Fibroblast of lung (primary cell): Measurements from ENCODE around the gene OBSL1. TPM values are rescaled to one million over a fixed set of nuclear protein-coding genes. Genes with fewer than 3 reads are reported as not detected.

Experiments used
- DNase-seq, 2 donors: peaks; one replicate each; pipeline versions ENCODE4 v3.0.0 to v3.0.0-alpha.2; 2010; ENCODE audit warnings: low read depth in 2 of 2
- H2AFZ ChIP-seq: 2 replicates; pipeline ENCODE4 v1.5.1; 2012; ENCODE audit warnings: low read length, control low read depth, inconsistent platforms
- H3K27ac ChIP-seq: 2 replicates; pipeline ENCODE4 v1.5.1; 2011; ENCODE audit warnings: low read length, control low read depth; ENCODE audit not compliant: insufficient read depth
- H3K27me3 ChIP-seq: 2 replicates; pipeline ENCODE4 v1.5.1; 2011; ENCODE audit warnings: mild to moderate bottlenecking, low read length; ENCODE audit not compliant: control insufficient read depth, insufficient read depth
- H3K36me3 ChIP-seq: 2 replicates; pipeline ENCODE4 v1.5.1; 2011; ENCODE audit warnings: low read length; ENCODE audit not compliant: control insufficient read depth, insufficient read depth
- H3K4me1 ChIP-seq: 2 replicates; pipeline ENCODE4 v1.5.1; 2011; ENCODE audit warnings: low read length; ENCODE audit not compliant: control insufficient read depth, insufficient read depth; ENCODE audit errors: extremely low read depth
- H3K4me2 ChIP-seq: 2 replicates; pipeline ENCODE4 v1.5.1; 2011; ENCODE audit warnings: low read length, control low read depth; ENCODE audit not compliant: insufficient read depth; ENCODE audit errors: extremely low read depth
- H3K4me3 ChIP-seq, 4 experiments: fragments of 200-600 bp in 1 of 4; sonication (generic) in 1 of 4; replicated peaks in 1 of 4; 2 replicates each; pipeline ENCODE4 v1.5.1; 2011 to 2016; ENCODE audit warnings: low read length in 4 of 4, low read depth in 3 of 4, mild to moderate bottlenecking in 3 of 4, control low read depth in 2 of 4, inconsistent platforms in 1 of 4, mixed read lengths in 1 of 4; ENCODE audit not compliant: insufficient read depth in 1 of 4; ENCODE audit errors: control extremely low read depth in 1 of 4
- H3K79me2 ChIP-seq: 2 replicates; pipeline ENCODE4 v1.5.1; 2012; ENCODE audit warnings: mild to moderate bottlenecking, low read length, inconsistent platforms; ENCODE audit not compliant: control insufficient read depth, insufficient read depth
- H3K9ac ChIP-seq: 2 replicates; pipeline ENCODE4 v1.5.1; 2011; ENCODE audit warnings: mild to moderate bottlenecking, low read length, control low read depth; ENCODE audit not compliant: insufficient read depth
- H3K9me3 ChIP-seq: 2 replicates; pipeline ENCODE4 v1.5.1; 2012; ENCODE audit warnings: low read depth, low read length; ENCODE audit not compliant: control insufficient read depth, insufficient read depth
- H4K20me1 ChIP-seq: 2 replicates; pipeline ENCODE4 v1.5.1; 2011; ENCODE audit warnings: low read length; ENCODE audit not compliant: control insufficient read depth, insufficient read depth; ENCODE audit errors: extremely low read depth
- CTCF ChIP-seq, 2 donors: IDR thresholded peaks in 1 of 2; conservative IDR thresholded peaks in 1 of 2; 1 replicate in 1 of 2; 2 replicates in 1 of 2; pipeline ENCODE4 v1.5.1; 2011 to 2012; ENCODE audit warnings: low read length in 2 of 2, control low read depth in 1 of 2, inconsistent platforms in 1 of 2, low read depth in 1 of 2, mild to moderate bottlenecking in 1 of 2
- EZH2 ChIP-seq: IDR thresholded peaks from 2 replicates; pipeline ENCODE4 v1.5.1; 2012; ENCODE audit warnings: low read length, control low read depth, mild to moderate bottlenecking; ENCODE audit errors: missing control alignments
- polyA plus RNA-seq, 2 donors: library from polyadenylated mRNA; depleted of rRNA in 1 of 2; stranded (reverse) in 1 of 2; unstranded in 1 of 2; fragments of >200 nt; gene quantifications; 2 replicates each; pipeline ENCODE4 v1.2.1, GENCODE V29; 2011 to 2012; ENCODE audit warnings: missing spikeins in 1 of 2
- total RNA-seq: library from RNA; depleted of rRNA; stranded (reverse); fragments of >200 nt; gene quantifications from 2 replicates; pipeline ENCODE4 v1.2.1, GENCODE V29; 2014

OBSL1 gene
- total and polyA plus RNA-seq, 2 donors (not counting 1 experiment from before 2014, with no cell fraction given), result 24.7 to 28.7 TPM

DNA sequence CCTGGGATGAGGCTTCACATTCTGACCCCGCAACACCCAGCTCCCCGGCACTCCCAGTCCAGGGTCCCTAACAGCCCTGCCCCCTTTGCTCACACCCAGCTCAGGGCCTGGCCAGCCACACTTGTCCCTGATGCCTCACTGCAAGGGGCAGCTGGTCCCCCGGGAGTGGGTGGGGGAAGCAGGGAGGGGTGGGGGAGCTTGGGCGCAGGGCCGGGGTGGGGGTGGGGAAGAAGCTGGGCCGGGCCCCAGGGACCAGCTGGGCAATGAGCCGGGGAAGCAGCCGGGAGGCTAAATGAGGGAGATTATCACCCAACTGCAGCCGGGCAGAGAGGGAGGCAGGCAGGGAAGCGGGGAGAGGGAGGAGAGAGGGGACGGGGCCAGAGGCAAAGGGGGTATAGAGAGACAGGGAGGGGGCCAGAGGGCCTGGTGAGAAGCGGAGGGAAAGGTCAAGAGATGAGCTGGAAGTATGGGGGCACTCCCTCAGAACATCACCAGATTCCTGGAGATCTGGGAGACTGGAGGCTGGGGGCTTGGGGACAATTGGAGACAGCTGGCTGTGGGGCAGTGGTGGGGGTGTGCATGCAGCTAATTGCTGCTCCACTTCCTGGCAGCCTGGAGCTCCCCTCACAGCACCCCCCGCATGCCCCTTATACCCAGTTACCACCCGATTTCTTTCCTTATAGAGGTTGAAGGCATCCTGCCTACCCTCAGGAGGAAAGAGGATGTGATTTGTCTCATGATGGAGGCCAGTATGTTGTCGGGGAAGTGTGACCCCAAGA, 59.6 kb downstream of the OBSL1 start:
- H3K4me1 ChIP-seq, result no peaks in the 10 kb centered on the region
- no peak for DNase-seq
- no peak for TF ChIP-seq EZH2
- TF ChIP-seq CTCF (conservative IDR thresholded peaks at IDR 0.05 in 1 of 2, IDR thresholded peaks at IDR 0.05 in 1 of 2; ENCODE audit: low read depth in 1 of 2, low read length in 2 of 2), result no peak
- no peak overlapping the region for H3K27ac ChIP-seq
- no peaks in the 10 kb centered on the region for H3K79me2 ChIP-seq
- H3K9ac ChIP-seq, result no peak overlapping the region
- H4K20me1 ChIP-seq, result no peaks in the 10 kb centered on the region
- no peaks in the 10 kb centered on the region for H3K36me3 ChIP-seq
- no peaks in the 10 kb centered on the region for H3K9me3 ChIP-seq
- H3K4me3 ChIP-seq, result no peak overlapping the region
- peaks cover 57% of the 10 kb centered on the region for H3K27me3 ChIP-seq
- H2AFZ ChIP-seq, result no peak overlapping the region
- H3K4me2 ChIP-seq, result no peak overlapping the region

- no peaks in the 10 kb centered on the region for H4K20me1 ChIP-seq
- no peak overlapping the region for H3K27ac ChIP-seq
- H3K27me3 ChIP-seq, result peaks cover 48% of the 10 kb centered on the region
- H3K79me2 ChIP-seq, result no peaks in the 10 kb centered on the region
- peak in 1 of 2 donors; percentile 2 for TF ChIP-seq CTCF (conservative IDR thresholded peaks at IDR 0.05 in 1 of 2, IDR thresholded peaks at IDR 0.05 in 1 of 2; ENCODE audit: low read depth in 1 of 2, low read length in 2 of 2)
- TF ChIP-seq EZH2, result peak; percentile 90
- H2AFZ ChIP-seq, result no peak overlapping the region
- no peak overlapping the region for H3K4me3 ChIP-seq
- no peak for DNase-seq
- no peak overlapping the region for H3K9ac ChIP-seq
- no peak overlapping the region for H3K4me2 ChIP-seq
- H3K36me3 ChIP-seq, result peaks cover 8% of the 10 kb centered on the region
- no peaks in the 10 kb centered on the region for H3K4me1 ChIP-seq
- H3K9me3 ChIP-seq, result no peaks in the 10 kb centered on the region
These were observed 60.7 kb downstream of the OBSL1 start for GRCh38 chr2:219510512-219511135.

DNA sequence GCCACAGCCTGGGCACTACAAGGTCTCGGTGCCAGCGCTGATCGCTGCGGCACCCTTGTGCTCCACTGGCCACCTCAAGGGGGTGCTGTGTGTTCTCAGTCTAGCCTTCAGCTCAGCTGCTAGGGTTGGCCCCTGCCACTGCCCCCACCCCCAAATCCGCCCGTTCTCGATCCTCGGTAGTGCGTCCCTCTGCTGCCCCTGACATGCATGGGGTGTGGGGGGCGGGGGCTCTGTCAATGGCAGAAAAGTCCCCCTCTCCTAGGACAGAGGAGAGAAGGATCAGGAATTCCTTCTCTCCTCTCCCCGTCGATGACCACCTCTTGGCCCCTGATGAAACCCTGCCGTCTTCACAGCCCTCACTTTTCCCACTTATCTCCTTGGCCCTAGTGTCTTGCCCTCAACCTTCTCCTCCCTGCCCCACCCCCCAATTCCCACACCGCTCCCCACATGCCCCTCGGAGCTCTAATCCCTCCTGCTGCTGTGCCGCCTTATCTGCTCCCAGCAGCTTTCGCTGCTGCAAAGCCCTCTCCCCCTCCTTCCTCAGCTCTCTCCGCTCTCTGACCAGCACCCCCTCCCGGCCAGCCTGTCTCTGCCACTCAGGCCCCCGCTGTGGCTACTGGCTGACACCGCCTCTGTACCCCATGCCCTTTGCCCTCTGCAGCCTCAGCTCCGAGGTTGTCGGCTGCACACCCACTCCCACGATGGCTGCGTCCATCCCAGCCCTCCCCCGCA, 61.4 kb downstream of the OBSL1 start:
- Histone ChIP-seq H3K27ac (no peak overlapping the region), H3K36me3 (peaks cover 11% of the 10 kb centered on the region), H3K79me2 (no peaks in the 10 kb centered on the region), H3K4me3 (peak overlapping the region in 3 of 4 experiments; percentile 9 to 38 (median 29)), H4K20me1 (no peaks in the 10 kb centered on the region), H3K4me2 (peak overlapping the region; percentile 64), H3K9me3 (no peaks in the 10 kb centered on the region), H2AFZ (no peak overlapping the region), H3K4me1 (no peaks in the 10 kb centered on the region), H3K9ac (no peak overlapping the region), H3K27me3 (peaks cover 42% of the 10 kb centered on the region)
- TF ChIP-seq CTCF (conservative IDR thresholded peaks at IDR 0.05 in 1 of 2, IDR thresholded peaks at IDR 0.05 in 1 of 2; ENCODE audit: low read depth in 1 of 2, low read length in 2 of 2) (peak; percentile 74 to 85), EZH2 (peak; percentile 13)
- peak; percentile 49 to 51 for DNase-seq
